Stimulated activated CD8-positive, alpha-beta memory T cell treated with anti-CD3 and anti-CD28 coated beads, Interleukin-4, amount 100 ng/mL, for 1 hour (primary cell): ENCODE data around the gene DCST1.

Source experiments
- DNase-seq, 2 donors: peaks; one replicate each; pipeline ENCODE4 v3.0.0-alpha.2; 2020; ENCODE audit warnings: low read depth in 2 of 2, low spot score in 1 of 2

The DCST1 gene

DNA sequence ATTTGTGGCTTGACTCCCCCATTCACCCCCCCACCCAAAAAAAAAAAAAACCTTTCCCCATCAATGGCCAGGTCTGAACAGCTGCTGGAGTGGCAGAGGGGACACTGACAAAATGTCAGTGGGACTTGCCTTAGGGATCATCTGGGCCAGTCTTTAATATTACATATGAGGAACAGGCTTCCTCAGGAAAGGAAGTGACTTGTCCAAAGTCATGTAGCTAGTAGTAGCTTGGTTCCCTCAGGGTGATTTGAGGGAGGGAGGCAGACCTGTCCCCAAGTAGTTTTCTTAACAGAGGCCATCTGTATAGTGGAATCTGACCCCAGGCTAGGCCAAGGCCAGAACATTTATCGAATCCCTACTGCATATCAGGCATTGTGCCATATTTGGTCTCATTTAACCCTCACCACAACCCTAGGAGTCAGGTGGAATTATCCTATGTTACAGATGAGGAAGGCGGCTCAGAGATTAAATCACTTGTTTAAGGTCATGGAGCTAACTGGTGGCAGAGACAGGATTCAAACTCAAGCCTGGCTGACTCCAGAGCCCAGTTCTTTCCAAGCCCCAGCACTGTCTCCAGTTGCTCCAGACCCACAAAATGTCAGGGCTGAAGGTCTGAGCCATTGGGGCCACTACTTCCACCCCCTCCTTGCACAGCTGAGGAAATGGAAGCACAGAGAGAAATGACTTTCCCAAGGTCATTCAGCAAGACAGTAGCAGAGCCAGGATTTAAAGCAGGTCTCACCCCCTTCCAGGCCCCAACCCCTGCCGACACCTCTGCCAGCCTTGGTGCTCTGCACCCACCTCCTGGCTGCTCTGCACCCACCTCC, 20.6 kb upstream of the DCST1 start:
- DNase-seq: no peak

GRCh38 chr1:155013632-155014031, 20.0 kb upstream of the DCST1 start:
- no peak for DNase-seq

DNA sequence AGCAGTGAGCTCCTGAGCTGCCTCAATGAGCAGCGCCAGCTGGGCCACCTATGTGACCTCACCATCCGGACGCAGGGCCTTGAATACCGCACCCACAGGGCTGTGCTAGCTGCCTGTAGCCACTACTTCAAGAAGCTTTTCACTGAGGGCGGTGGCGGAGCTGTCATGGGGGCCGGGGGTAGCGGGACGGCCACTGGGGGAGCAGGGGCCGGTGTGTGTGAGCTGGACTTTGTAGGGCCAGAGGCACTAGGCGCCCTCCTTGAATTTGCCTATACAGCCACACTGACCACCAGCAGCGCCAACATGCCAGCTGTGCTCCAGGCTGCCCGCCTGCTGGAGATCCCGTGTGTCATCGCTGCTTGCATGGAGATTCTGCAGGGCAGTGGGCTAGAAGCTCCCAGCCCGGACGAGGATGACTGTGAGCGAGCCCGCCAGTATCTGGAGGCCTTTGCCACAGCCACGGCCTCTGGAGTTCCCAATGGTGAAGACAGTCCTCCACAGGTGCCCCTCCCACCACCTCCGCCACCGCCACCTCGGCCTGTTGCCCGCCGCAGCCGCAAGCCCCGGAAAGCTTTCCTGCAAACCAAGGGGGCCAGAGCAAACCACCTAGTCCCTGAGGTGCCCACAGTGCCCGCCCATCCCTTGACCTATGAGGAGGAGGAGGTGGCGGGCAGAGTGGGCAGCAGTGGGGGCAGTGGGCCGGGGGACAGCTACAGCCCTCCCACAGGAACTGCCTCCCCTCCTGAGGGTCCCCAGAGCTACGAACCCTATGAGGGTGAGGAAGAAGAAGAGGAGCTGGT, 18.7 kb upstream of the DCST1 start:
- DNase-seq: no peak

DNA sequence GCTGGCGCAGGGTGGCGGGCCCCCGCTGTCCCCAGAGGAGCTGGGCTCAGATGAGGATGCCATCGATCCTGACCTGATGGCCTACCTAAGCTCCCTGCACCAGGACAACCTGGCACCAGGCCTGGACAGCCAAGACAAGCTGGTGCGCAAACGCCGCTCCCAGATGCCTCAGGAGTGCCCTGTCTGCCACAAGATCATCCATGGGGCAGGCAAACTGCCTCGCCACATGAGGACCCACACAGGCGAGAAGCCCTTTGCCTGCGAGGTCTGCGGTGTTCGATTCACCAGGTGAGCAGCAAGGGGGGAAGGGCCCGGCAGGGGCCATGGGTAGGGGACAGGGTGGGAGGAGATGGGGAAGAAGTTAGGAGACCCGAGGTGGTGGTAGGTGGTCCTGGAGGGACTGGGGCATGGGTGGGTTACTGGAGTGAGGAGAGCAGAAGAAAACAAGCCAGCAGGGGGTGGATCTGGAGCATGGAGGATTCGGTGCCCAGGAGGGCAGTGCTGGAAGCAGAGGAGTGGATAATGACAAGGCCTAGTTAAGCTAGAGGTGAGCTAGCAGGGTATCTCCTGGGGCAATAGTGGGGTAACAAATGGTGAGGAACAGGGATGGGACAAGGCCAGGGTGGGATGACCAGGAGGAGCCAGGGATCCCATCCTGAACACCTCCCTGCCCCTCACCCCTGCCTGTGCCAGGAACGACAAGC, 17.9 kb upstream of the DCST1 start:
- DNase-seq: no peak

- no peak for DNase-seq
Observed at GRCh38 chr1:155016231-155016831, 17.3 kb upstream of the DCST1 start.

DNA sequence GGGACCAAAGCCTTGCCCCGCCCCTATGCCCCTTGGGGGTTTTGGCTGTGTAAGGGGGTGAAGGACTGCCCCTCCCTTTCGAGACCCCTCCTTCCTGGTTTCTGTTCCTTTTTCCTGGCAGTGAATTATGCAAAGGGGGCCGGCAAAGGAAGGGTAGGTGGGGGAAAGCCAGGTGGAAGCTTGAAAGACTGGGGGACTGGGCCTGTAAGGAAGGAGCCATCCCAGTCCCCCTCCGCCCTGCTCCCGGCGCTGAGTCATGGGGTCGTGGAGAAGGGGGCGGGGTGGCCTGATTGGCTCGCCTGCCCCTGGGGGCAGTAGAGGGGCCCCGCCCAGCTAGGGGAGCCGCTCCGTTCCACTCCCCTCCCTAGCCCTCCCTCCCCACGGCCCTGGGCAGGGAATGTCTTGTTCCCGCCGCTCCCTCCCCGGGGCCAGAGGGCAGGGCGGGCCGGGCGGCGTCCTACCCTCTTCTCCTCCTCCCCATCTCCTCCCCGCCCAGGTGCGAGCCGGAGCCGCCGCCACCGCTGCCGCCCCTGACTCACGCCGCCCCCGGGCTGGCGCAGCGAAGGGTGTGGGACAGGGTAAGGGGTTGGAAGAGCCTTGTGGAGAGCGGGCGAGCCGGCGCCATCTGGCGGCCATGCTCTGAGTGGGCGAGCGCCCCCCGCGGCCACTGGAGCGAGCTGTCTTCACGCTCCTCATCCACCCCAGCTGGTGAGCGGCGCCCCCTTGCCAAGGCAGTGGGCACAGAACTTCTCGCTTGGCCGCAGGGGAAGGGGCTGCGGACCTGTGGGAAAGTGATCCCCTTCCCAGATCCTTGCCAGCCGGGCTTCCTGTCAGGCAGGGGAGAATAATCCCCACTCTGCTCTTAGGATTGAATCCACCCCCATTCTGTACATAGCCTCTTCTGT, 16.3 kb upstream of the DCST1 start:
- DNase-seq: peak; percentile 74 to 84

GRCh38 chr1:155017946-155018316, 15.7 kb upstream of the DCST1 start:
- DNase-seq: no peak

DNA sequence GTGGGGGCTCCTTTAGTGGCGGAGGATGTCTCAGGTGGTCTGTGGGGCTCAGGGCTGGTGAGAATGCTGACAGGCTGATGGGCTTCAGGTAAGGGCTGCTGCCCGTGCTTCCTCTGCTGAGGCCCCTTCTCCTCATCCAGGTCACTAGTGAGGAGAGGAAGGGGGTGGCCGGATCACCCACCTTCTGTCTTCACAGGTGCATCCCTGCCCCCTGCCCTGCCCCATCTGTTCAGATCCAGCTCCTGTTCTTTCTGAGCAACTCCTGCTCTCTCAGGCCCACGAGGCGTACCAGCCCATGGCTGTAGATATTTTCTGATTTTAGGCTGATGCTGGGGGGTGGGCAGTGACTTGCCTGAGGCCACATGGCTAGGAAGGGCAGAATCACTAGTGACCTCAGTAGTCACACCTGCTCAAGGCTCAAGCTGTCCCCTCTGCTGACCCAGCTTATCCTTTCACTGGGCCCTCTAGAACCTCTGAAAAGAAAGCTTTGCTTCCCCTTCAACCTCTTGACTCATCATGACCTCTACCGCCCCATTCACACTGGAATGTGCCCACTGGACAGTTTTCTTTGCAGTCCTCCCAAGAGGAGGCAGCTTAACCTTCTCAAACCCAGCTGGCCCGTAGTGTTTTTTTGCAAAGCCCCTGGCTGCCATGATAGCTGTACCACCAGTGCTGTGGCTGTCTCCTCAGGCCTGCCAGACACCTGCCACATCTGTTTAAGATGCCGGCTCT, 14.8 kb upstream of the DCST1 start:
- no peak for DNase-seq

GRCh38 chr1:155019377-155020245, 14.0 kb upstream of the DCST1 start:
- DNase-seq: no peak

- no peak for DNase-seq
Observed at GRCh38 chr1:155022136-155022926, 11.3 kb upstream of the DCST1 start.

DNA sequence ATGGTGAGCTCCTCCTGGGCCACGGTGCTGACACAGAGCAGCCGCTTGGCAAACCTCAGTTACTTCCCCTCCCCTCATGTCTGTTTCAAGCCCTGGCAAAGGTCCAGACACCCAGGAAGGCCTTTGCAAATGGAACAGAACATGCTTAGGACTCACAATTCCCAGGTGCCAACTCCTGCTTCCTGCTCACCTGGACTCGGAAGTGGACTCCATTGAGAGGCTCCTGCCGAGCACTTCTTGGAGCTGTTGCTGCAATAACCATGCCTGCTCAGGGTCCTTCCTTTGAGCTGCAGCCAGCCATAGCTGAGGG, 10.7 kb upstream of the DCST1 start:
- no peak for DNase-seq

DNA sequence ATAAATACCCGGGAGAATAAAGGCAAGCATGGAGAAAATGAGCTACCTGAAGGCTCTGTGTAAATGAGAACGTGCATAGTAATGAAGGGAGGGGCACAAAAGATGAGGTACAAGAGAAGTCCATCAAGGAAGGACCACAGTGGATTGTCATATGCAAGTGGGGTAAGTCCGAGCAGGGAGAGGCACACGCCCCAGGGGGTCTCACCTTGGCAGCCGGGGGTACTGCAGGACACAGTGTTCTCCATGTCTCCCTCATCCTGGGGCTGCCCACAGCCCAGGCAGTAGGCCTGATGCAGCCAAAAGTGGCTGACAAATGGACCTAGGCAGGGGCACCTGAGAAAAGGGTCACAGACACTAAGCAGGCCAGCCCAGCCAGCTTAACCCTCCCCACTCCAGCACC, 10.0 kb upstream of the DCST1 start:
- DNase-seq: no peak

DNA sequence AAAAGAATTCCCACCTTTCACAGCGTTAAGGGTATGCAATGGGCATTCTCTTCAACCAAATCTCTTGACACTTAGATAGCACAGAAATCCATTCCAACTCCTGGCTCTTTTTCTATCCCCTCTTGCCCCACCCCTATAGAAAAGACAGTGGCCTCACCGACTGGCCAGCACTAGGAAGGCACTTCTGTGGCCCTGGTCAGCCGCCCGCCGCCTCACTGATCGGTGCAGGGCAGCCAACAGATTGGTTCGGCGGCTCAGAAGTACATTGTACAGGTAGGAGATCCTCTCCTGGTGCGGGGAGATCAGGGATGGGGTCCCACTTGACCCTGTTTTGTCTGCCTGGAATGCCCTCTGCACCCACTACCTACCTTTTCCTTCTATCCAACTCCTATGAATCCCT, 9.3 kb upstream of the DCST1 start:
- no peak for DNase-seq

DNA sequence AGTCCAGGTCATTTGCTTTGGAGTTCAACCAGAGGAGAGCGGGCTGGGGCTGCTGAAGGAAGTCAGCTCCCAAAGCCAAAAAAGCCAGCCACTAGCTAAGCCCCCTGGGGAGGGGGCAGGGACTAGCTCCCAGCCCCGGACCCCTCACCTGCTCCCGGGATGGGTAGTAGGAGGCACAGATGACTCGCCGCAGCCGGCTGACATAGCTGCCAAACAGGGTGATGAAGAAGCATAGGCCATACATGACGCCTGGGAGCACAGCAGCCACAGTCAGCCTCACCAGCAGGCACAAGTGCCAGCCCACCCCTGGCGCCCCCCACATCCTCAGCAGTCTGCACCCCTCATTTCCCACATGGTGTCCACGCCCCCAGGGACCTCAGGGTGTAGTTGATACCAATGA, 7.5 kb upstream of the DCST1 start:
- no peak for DNase-seq

DNA sequence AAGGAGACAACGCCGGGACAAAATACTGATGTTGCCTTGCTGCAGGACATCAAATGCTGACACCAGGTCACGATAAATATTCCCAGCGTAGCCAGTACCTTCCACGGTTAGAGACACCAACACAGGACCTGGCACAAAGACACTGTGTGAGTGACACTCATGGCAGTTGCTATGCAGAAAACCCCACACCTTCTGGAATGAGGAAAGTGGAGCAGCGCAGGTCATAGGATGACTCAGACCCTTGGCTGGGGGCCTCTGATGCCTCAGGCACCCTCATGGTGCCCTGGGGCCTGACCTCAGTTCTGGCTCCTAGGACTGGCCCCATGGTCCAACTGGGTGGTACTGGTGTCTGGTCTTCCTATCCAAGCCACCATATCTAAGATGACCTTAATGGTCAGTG, 7.0 kb upstream of the DCST1 start:
- DNase-seq: no peak

DNA sequence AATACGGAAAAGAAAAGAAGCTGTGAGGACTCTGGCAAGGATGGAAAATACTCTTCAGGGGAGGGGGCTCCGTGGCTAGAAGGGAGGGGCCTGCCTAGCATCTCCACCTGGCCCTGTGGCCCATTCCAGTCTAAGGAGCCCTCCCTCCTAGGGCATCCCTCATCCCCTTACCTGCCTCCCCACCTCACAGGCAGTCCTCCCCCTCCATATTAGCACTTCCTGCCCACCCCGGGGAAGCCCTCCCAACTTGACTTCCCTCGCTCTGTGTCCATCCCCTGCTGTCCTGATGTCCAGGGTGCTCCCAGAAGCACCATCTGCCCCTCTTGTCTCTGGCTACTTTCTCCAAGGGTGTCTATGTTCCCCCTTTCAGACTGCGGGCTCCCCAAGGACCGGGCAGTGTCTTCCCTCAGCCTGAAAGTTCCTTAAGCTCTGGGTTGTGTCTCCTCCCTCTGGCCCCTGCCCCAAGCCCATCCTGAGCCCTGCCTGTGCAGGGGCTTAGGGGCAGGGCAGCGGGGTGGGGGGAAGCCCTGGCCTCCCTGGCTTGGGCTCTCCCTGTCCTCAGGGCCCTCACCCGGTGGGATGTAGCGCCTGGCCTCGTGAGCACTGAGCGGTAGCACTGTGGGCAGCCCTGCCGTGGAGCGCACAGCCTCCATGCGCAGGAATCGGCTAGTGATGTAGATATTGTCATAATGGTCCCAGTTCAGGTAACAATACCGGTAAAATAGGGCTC, 3.9 kb upstream of the DCST1 start:
- no peak for DNase-seq

DNA sequence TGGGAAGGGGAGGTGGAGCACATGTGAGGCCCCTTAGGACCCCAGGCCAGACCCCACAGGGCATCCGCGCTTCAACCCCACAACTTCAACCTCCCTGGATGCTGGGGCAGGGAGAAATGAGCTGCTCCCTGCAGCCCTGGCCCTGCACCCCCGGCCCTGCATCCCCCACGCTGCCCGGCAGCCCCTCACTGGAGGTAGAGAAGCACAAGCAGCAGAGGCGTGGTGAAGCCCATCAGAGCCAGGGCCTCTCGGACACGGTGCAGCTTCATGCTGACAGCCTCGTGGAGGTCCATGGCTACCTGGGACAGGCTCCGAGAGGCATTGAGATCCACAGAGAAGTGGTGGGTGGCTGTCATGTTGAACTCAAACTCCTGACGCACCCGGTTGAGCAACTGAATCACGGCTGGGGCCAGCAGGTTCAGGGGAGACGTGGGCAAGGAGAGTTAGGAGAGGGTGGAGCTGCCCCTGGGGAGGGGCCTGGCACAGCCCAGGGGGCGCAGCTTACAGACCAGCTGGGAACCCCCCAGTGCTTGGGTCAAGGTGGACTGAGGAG, 3.3 kb upstream of the DCST1 start:
- DNase-seq: no peak
